Mesenchymal stem cell (in vitro differentiated cells and primary cell): Measurements from ENCODE around the gene KCNMB1.

Experiments
- DNase-seq: peaks from one replicate; pipeline ENCODE4 v3.0.0-alpha.2; 2013
- H2AFZ ChIP-seq: one replicate; pipeline ENCODE4 v1.6.1; 2013; ENCODE audit warnings: low read depth, mild to moderate bottlenecking, control low read depth, inconsistent platforms, low read length, moderate library complexity
- H2AK5ac ChIP-seq: 2 replicates; pipeline ENCODE4 v1.6.1; 2013; ENCODE audit warnings: low read length, moderate library complexity, mild to moderate bottlenecking, inconsistent platforms; ENCODE audit not compliant: severe bottlenecking
- H2BK120ac ChIP-seq: one replicate; pipeline ENCODE4 v1.6.1; 2013; ENCODE audit warnings: low read depth, mild to moderate bottlenecking, inconsistent platforms, low read length, moderate library complexity
- H2BK12ac ChIP-seq, 2 experiments: one replicate each; pipeline ENCODE4 v1.6.1; 2013; ENCODE audit warnings: inconsistent platforms in 2 of 2, low read length in 2 of 2, mild to moderate bottlenecking in 2 of 2, moderate library complexity in 2 of 2, control low read depth in 1 of 2
- H2BK15ac ChIP-seq: one replicate; pipeline ENCODE4 v1.6.1; 2013; ENCODE audit warnings: mild to moderate bottlenecking, low read depth, inconsistent platforms; ENCODE audit not compliant: poor library complexity, severe bottlenecking
- H2BK5ac ChIP-seq: 2 replicates; pipeline ENCODE4 v1.6.1; 2013; ENCODE audit warnings: low read depth, mild to moderate bottlenecking, low read length, control low read depth, inconsistent platforms; ENCODE audit not compliant: poor library complexity, severe bottlenecking
- H3K14ac ChIP-seq, 2 experiments: one replicate each; pipeline ENCODE4 v1.6.1; 2013; ENCODE audit warnings: inconsistent platforms in 2 of 2, low read length in 2 of 2, control low read depth in 1 of 2, mild to moderate bottlenecking in 1 of 2, moderate library complexity in 1 of 2
- H3K18ac ChIP-seq, 2 experiments: one replicate each; pipeline ENCODE4 v1.6.1; 2013; ENCODE audit warnings: inconsistent platforms in 2 of 2, low read length in 2 of 2, control low read depth in 1 of 2, low read depth in 1 of 2, mild to moderate bottlenecking in 1 of 2
- H3K23ac ChIP-seq, 2 experiments: one replicate each; pipeline ENCODE4 v1.6.1; 2013; ENCODE audit warnings: inconsistent platforms in 2 of 2, low read length in 2 of 2, mild to moderate bottlenecking in 2 of 2, moderate library complexity in 2 of 2, control low read depth in 1 of 2
- H3K27ac ChIP-seq: 2 replicates; pipeline ENCODE4 v1.5.1; 2013; ENCODE audit warnings: mild to moderate bottlenecking, moderate library complexity, low read length, control low read depth, inconsistent platforms; ENCODE audit not compliant: poor library complexity, severe bottlenecking
- H3K27me3 ChIP-seq, 2 experiments: 2 replicates each; pipeline versions ENCODE4 v1.6.1 to v1.7.0; 2013; ENCODE audit warnings: low read length in 2 of 2, mild to moderate bottlenecking in 2 of 2, moderate library complexity in 2 of 2, control low read depth in 1 of 2, inconsistent platforms in 1 of 2; ENCODE audit not compliant: control insufficient read depth in 1 of 2, insufficient read depth in 1 of 2
- H3K36me3 ChIP-seq, 2 experiments: 2 replicates each; pipeline versions ENCODE4 v1.6.1 to v1.7.0; 2013; ENCODE audit warnings: low read length in 2 of 2, control low read depth in 1 of 2, inconsistent platforms in 1 of 2, low read depth in 1 of 2, mild to moderate bottlenecking in 1 of 2; ENCODE audit not compliant: insufficient read depth in 2 of 2, control insufficient read depth in 1 of 2
- H3K4ac ChIP-seq, 2 experiments: one replicate each; pipeline ENCODE4 v1.6.1; 2013; ENCODE audit warnings: inconsistent platforms in 2 of 2, low read length in 2 of 2, mild to moderate bottlenecking in 2 of 2, moderate library complexity in 2 of 2, control low read depth in 1 of 2, low read depth in 1 of 2
- H3K4me1 ChIP-seq: 2 replicates; pipeline ENCODE4 v1.6.1; 2013; ENCODE audit warnings: low read depth, low read length, control low read depth; ENCODE audit not compliant: control insufficient read depth, insufficient read depth
- H3K4me2 ChIP-seq: 2 replicates; pipeline ENCODE4 v1.6.1; 2013; ENCODE audit warnings: low read length, mild to moderate bottlenecking, inconsistent platforms; ENCODE audit not compliant: poor library complexity, severe bottlenecking
- H3K4me3 ChIP-seq, 2 experiments: 2 replicates each; pipeline versions ENCODE4 v1.5.1 to v1.7.0; 2013; ENCODE audit warnings: low read length in 2 of 2, mild to moderate bottlenecking in 2 of 2, control low read depth in 1 of 2, low read depth in 1 of 2; ENCODE audit not compliant: insufficient read depth in 1 of 2
- H3K79me1 ChIP-seq: replicated peaks from 2 replicates; pipeline ENCODE4 v1.6.1; 2013; ENCODE audit warnings: mild to moderate bottlenecking, control low read depth, low read length, inconsistent platforms; ENCODE audit not compliant: poor library complexity, severe bottlenecking
- H3K9ac ChIP-seq: 2 replicates; pipeline ENCODE4 v1.7.0; 2013; ENCODE audit warnings: mild to moderate bottlenecking, low read length, moderate library complexity
- H3K9me3 ChIP-seq: 2 replicates; pipeline ENCODE4 v1.7.0; 2013; ENCODE audit warnings: mild to moderate bottlenecking, low read length; ENCODE audit not compliant: control insufficient read depth
- H4K8ac ChIP-seq: one replicate; pipeline ENCODE4 v1.6.1; 2013; ENCODE audit warnings: inconsistent platforms, mild to moderate bottlenecking, low read length, moderate library complexity
- H4K91ac ChIP-seq: one replicate; pipeline ENCODE4 v1.6.1; 2013; ENCODE audit warnings: mild to moderate bottlenecking, low read length, inconsistent platforms
- WGBS: methylation state at CpG from one replicate; pipeline ENCODE4 v1.1.7; 2013; ENCODE audit warnings: mixed read lengths; 5-methylcytosine and 5-hydroxymethylcytosine counted together

The KCNMB1 gene

DNA sequence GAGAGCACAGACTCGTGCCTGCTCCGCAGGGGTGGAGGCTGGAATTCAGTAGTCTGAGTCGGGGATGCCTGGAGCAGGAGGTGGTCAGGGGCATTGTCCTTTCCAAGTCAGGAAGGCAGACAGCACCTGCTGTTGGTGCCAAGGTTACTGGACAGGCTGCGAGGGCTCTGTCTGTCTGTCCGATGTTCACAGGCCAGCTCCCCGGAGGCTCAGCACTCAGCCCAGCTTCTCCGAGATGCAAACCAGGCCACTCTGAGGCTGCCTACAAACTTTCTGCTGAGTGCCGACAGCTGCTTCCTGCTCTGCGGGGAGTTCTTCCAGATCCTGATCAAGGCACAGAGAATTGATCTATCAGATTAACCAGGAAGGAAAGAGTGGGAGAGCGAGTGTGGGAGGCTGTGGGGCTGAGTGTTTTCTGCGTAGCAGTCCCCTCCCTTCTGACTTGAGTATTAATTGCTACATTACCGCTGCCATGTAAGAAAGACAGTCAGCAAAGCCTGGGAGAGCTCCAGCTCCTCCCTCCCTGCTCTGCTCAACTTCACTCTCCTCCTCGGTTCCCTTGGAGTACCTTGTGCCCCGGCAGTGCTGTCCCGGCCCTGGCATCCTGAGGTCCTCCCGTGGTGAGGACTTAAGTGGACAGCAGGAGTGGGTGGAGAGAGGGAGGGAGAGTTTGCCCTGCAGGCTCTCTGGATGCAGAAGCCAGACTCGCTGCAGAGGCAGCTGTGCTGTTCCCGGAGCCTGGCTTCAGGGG, 36.0 kb downstream of the KCNMB1 start:
- Histone ChIP-seq H4K91ac (no peak overlapping the region), H3K9ac (no peak overlapping the region), H3K14ac (no peak overlapping the region), H2BK12ac (no peak overlapping the region), H3K27ac (no peak overlapping the region), H3K18ac (no peak overlapping the region), H4K8ac (peak overlapping the region; percentile 19), H2BK5ac (no peak overlapping the region), H3K79me1 (no peaks in the 10 kb centered on the region), H2AK5ac (no peak overlapping the region), H3K23ac (no peak overlapping the region), H3K9me3 (peaks cover 8% of the 10 kb centered on the region), H3K27me3 (peaks cover 72 to 78% of the 10 kb centered on the region in 2 experiments), H3K4ac (no peak overlapping the region), H3K36me3 (no peaks in the 10 kb centered on the region), H3K4me1 (no peaks in the 10 kb centered on the region), H3K4me2 (no peak overlapping the region), H2AFZ (peak overlapping the region; percentile 56), H2BK15ac (no peak overlapping the region), H2BK120ac (no peak overlapping the region), H3K4me3 (peak overlapping the region in 1 of 2 experiments; percentile 23)
- WGBS, result 23% methylated on average over 13 of the region's 18 CpGs
- peak; percentile 22 for DNase-seq

DNA sequence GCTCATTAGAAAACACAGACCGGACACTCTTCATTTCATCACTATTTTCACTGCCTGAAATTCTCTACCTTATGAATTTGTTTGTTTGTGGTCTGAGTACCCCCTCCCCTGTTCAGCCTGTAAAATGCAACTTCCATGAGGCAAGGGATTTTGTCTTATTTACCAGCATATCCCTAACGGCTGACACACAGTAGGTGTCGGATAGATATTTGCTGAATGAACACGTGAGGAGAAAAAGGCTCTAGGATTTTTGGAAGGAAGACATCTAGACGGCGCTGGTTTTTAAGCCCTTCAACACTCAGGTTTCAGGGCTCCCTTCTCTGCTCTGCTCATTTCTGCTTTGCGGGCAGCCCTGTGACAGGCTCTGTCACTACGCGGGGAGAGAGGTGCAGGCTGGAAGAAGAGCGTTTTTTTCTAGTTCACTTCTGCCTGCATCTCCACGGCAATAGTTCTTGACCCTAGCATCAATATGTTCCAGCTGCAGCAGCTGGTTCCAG, 41.0 kb downstream of the KCNMB1 start:
- Histone ChIP-seq H3K4me2 (no peak overlapping the region), H3K9me3 (peaks cover 18% of the 10 kb centered on the region), H3K79me1 (no peaks in the 10 kb centered on the region), H3K4me1 (no peaks in the 10 kb centered on the region), H2BK12ac (no peak overlapping the region), H2BK120ac (no peak overlapping the region), H3K4ac (no peak overlapping the region), H3K23ac (no peak overlapping the region), H3K36me3 (no peaks in the 10 kb centered on the region), H2AFZ (no peak overlapping the region), H3K27me3 (peaks cover 48 to 58% of the 10 kb centered on the region in 2 experiments), H3K9ac (no peak overlapping the region), H2BK5ac (no peak overlapping the region), H4K8ac (no peak overlapping the region), H3K4me3 (no peak overlapping the region), H3K27ac (no peak overlapping the region), H2AK5ac (no peak overlapping the region), H3K18ac (no peak overlapping the region), H3K14ac (no peak overlapping the region), H4K91ac (no peak overlapping the region), H2BK15ac (no peak overlapping the region)
- WGBS, result 75% methylated on average over 11 of the region's 11 CpGs
- DNase-seq, result no peak

DNA sequence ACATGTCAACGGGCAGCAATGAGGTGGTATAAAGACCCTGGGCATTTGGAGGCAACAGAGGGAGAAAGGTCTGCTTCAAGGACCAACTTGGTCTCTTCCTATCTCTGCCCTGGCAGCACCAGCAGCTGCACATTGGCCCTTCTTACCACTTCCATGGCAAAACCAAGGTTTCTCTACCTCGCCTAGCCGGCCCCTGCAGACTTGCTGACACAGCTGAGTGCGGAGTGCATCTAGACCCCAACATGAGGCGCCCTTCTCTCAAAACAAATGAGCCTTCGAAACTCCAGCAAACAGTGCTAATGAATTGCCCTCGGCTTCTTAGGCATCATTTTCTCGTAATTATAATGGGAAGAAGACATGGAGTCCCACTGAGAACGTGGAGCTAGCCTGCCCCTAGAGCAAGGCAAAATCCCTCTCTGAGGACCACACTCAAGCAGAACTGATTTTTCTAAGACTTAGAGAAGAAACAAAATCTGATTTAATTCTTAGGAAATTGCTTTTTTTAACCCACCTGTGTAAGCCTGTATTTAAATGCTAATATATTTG, 42.1 kb downstream of the KCNMB1 start:
- H3K4ac ChIP-seq, result no peak overlapping the region
- H3K36me3 ChIP-seq, result no peaks in the 10 kb centered on the region
- H3K4me1 ChIP-seq, result no peaks in the 10 kb centered on the region
- H3K14ac ChIP-seq, result no peak overlapping the region
- 87% methylated on average over 9 of the region's 9 CpGs for WGBS
- H2BK12ac ChIP-seq, result no peak overlapping the region
- no peak overlapping the region for H4K91ac ChIP-seq
- H3K79me1 ChIP-seq, result no peaks in the 10 kb centered on the region
- no peak overlapping the region for H4K8ac ChIP-seq
- H3K4me3 ChIP-seq, result no peak overlapping the region
- H3K23ac ChIP-seq, result no peak overlapping the region
- H3K4me2 ChIP-seq, result no peak overlapping the region
- no peak overlapping the region for H3K18ac ChIP-seq
- H3K27ac ChIP-seq, result no peak overlapping the region
- H3K27me3 ChIP-seq, result peaks cover 37 to 47% of the 10 kb centered on the region in 2 experiments
- no peak overlapping the region for H2BK120ac ChIP-seq
- DNase-seq, result no peak
- H2AK5ac ChIP-seq, result no peak overlapping the region
- no peak overlapping the region for H2BK5ac ChIP-seq
- H2BK15ac ChIP-seq, result no peak overlapping the region
- H3K9me3 ChIP-seq, result peaks cover 10% of the 10 kb centered on the region
- no peak overlapping the region for H2AFZ ChIP-seq
- no peak overlapping the region for H3K9ac ChIP-seq

DNA sequence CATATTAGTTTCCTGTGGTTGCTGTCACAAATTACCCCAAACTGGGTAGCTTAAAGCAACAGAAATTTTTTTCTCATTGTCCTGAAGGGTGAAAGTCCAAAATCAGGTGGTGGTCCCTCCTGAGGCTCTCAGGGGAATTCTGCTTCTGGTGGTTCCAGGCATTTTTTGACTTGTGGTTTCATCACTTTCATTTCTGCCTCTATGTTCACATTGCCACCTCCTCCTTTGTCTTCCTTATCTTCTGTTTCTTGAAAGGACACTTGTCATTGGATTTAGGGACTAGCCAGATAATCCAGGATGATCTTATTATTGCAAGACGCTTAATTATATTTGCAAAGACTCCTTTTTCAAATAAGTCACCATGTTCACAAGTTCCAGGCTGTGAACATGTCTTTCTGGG, 43.2 kb downstream of the KCNMB1 start:
- Histone ChIP-seq H3K4ac (no peak overlapping the region), H2BK120ac (no peak overlapping the region), H2BK15ac (no peak overlapping the region), H3K4me1 (no peaks in the 10 kb centered on the region), H2AFZ (no peak overlapping the region), H3K9ac (no peak overlapping the region), H3K27ac (no peak overlapping the region), H3K79me1 (no peaks in the 10 kb centered on the region), H3K9me3 (peaks cover 10% of the 10 kb centered on the region), H4K8ac (no peak overlapping the region), H3K18ac (no peak overlapping the region), H2BK12ac (no peak overlapping the region), H3K4me3 (no peak overlapping the region), H4K91ac (no peak overlapping the region), H3K4me2 (no peak overlapping the region), H3K23ac (no peak overlapping the region), H3K14ac (no peak overlapping the region), H2BK5ac (no peak overlapping the region), H3K27me3 (peaks cover 29 to 42% of the 10 kb centered on the region in 2 experiments), H3K36me3 (no peaks in the 10 kb centered on the region), H2AK5ac (no peak overlapping the region)
- WGBS, result 100% methylated on average over 1 of the region's 1 CpG
- DNase-seq, result no peak
